GM21723 (cell line): ENCODE measurements around the gene POU3F3.

Source experiments
- ATAC-seq: cut with Tn5 transposase; IDR thresholded peaks from one replicate; pipeline ENCODE4 v1.9.1; 2021; ENCODE audit warnings: mild to moderate bottlenecking, moderate library complexity; ENCODE audit not compliant: unreplicated experiment

The POU3F3 gene

DNA sequence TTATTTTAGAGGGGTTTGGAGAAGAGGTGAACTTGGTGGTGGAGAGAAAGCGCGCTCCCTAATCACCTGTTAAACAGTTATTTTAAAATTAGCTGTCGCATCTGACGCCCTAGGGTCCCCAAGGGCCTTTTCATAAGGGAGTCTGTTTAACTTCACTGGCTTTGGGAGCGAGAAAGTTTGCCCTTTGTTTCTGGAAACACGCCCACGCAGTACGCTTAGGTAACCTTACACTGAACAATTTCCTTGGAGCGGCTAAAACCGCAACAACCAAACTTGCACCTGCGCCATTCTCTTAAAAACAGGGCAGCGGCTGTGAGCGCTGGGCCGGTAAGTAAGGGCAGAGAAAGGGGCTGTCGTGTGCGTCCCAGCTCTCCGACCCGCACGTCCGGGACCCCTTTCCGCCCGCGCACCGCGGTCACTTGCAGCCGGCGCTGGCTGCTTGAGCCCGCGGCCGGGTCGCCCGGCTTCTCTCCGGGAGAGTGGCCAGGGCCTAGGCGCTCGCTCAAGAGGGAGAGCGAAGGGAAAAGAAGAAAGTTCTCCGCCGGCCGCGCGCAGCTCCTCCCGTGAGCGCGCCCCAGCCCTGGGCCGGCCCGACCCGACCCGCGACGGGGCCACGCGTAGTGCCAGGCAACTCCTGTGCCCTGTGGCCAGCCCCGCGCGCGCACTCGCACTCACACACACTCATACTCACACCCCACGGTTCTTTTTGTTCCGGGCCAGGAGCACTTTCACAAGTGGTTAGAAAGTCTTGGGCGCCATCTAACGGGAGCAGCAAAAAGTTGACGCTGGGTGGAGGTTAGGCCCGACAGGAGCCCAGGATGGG is 19.2 kb downstream of the POU3F3 start:
- ATAC-seq, result peak; percentile 90

DNA sequence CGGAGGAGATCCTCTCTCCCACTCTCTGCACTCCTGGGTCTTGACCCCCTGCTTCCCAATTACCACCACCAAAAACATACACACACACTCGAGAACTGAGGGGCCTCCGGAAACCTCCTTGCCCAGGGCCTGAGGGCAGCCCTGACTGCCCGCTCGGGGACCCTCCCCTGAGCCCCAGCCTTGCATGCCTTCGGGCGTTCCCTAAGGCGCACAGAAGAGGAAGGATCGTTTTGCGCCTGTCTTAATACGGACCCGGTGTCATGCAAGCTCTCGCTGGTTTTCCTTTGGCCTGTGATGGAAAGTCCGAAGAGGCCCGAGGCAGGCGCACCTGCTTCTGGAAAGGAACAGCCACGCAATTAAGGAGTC is 19.8 kb downstream of the POU3F3 start:
- ATAC-seq, result no peak

DNA sequence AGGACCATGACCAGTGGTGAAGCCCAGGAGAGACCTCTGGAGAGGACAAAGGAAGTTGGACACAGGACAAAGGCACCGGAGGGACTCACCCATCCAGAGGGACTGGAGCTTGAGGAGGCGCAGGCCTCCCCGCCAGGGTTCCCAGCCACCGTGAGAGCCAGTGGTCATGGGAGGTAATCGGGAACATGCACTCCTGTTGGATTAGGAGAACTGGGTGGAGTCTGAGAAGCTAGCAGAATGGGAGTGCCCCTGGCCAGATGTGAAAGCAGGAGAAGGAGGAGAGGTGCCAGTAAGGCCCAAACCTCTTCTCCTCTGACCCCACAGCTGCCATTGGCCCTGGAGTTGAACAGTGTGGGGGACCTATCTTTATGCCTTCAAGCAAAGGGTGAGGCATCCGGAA is 20.3 kb downstream of the POU3F3 start:
- no peak for ATAC-seq

- no peak for ATAC-seq
These were observed 21.3 kb downstream of the POU3F3 start for GRCh38 chr2:104875262-104875661.

GRCh38 chr2:104876606-104877570 is 23.0 kb downstream of the POU3F3 start:
- ATAC-seq, result no peak

GRCh38 chr2:104878863-104879512 is 25.1 kb downstream of the POU3F3 start:
- ATAC-seq, result no peak

GRCh38 chr2:104880076-104880475 is 26.2 kb downstream of the POU3F3 start:
- no peak for ATAC-seq

DNA sequence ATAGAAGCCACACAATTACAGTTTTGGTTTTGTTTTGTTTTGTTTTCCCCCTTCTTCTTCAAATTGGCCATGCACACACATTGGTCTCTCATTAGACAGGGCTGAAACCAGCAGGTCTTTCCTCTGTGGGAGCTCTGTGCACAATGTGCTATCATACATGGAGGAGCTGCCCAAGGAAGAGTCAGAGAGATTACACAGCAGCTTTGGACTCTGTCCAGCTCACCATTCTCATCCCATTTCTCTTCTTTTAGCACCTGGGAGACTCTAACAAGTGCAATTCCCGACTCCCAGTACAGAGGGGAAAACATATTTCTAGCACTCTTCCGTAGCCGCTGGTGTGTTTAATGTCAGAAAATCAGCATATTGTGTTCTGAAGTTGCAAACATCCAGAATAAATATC is 29.4 kb downstream of the POU3F3 start:
- ATAC-seq, result no peak

DNA sequence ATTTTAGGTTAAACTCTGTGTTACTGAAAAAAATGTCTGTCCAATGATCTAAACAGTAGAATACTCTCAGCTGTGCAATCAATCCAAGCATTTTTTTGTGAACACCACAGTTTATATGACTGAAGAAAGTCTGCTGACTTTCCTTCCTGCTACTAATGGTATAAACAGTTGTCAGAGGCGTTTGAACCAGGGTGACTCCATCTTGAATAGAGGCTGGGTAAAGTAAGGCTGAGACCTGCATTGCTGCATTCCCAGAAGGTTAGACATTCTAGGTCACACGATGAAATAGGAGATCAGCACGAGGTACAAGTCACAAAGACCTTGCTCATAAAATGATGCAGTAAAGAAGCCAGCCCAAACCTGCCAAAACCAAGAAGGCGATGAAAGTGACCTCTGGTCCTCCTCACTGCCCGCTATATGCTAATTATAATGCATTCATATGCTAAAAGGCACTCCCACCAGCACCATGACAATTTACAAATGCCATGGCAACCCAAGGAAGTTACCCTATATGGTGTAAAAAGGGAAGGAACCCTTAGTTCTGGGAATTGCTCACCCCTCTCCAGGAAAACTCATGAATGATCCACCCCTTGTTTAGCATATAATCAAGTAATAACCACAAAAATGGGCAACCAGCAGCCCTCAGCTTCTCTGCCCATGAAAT is 31.3 kb downstream of the POU3F3 start:
- no peak for ATAC-seq

DNA sequence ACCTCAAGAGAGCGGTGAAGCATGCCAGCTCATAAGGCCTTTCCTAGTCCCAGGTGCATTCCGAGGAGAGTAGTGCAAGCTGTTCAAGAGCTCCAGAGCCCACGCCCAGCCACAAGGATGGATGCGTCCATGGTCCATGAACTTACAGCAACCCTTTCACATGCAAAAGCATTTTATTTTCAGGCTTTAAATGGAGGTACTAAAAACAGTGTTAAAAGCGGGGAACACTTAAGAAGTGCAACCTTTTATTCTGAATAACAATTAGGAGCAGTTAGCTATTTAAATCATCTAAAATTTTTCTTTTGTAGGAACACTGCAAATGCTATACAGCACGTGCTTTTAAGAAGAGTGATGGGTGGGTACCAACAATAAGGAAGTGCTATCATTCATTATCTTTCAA is 33.8 kb downstream of the POU3F3 start:
- no peak for ATAC-seq

DNA sequence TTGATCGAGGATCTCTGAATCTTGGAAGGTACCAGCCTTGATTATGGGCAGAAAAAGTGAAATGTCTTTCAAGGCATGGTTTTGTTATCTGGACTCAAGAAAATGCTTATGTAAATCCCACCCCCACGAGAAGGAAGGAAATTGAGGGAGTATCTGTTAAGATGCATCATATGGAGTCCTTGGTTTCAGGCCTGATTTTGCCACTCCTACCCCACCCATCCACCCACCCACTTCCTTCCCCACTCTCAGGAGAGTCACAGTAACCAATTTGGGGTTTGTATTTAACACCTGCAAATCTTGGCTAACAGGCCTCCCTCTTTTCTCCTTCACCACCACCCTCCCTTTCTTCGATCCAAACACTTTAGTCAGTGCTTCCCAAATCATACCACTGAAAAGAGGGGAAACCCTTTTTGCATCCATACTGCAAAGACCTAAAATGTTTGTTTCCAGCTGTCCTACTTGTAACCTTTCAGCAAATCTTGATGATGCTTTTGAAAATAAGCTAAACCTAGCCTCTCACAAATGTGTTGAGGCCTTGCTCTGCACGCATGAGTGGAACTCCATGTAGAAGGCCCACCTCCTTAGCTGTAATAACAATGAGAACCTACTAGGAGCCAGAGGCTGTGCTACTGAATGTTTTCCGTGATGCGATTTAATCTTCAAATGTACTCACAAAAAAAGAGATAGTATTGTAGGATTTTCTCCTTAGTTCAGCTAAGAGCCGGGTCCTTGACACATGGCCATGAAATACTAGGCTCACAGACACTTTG is 34.8 kb downstream of the POU3F3 start:
- no peak for ATAC-seq

- no peak for ATAC-seq
These were observed 35.5 kb downstream of the POU3F3 start for GRCh38 chr2:104889291-104889959.

DNA sequence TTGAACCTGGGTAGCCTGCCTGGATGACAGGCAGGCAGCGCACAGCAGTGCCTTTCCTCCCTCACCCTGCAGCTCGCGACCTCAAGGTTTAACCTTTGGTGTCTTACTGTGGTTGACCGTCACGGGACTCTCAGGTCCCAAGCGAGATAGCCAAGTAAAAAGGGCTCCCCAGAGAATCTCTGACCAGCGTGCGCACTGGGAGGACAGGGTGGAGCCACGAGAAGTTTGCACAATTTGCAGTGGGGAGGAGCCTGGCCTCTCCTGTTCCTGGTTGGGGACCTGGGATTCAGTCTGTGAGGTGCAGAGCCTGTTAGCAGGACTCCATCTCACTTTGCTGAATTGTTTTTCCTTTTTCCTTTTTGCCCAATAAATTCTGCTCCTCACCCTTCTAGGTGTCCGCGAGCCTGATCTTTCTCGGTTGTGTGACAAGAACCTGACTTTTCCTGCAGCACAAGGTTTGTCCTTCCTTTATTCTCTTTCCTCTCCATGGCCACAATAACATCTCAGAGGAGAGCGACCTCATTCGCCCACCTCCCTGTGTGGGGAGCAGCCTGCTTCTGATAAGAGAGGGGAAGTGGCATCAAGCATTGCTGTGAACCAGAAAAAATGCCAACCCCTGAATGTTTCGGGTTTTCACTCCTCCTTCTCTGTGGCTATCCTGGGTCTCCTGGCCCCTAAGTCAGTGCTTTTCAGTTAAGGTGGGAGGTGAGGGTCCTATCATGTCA is 36.2 kb downstream of the POU3F3 start:
- no peak for ATAC-seq

DNA sequence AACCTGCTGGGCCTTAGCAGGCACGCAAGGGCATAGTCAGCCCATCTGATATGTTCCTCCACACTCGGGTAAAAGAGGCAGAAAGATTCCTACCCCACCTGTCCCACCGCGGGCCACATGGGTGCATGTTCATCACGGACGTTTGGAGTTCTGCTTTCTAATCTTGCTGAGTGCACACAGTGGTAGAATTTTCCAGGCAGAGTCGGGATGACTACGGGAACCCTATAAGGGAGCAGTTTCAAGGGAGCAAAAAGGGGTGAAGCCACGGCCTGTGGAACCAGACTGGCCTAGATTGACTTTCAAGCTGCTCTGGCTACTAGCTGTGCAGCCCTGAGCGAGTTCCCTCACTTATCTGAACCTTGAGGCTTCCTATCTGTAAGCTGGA is 36.8 kb downstream of the POU3F3 start:
- ATAC-seq, result no peak

GRCh38 chr2:104891145-104891544 is 37.2 kb downstream of the POU3F3 start:
- no peak for ATAC-seq

GRCh38 chr2:104896446-104896845 is 42.5 kb downstream of the POU3F3 start:
- ATAC-seq, result no peak

- ATAC-seq, result no peak
These were observed 43.7 kb downstream of the POU3F3 start for GRCh38 chr2:104897515-104898184.

- no peak for ATAC-seq
These were observed 46.7 kb downstream of the POU3F3 start for GRCh38 chr2:104900608-104901007.
